ENCODE results near the gene ZNF609. TPM values are rescaled to one million over a fixed set of nuclear protein-coding genes. Genes with fewer than 3 reads are reported as not detected.

The ZNF609 gene
- total and polyA plus RNA-seq, 10 of the 15 experiments (the other 5 are each of a cell fraction or from before 2014, with no cell fraction given), result 5.1 to 35.3 (median 13.6) TPM

DNA sequence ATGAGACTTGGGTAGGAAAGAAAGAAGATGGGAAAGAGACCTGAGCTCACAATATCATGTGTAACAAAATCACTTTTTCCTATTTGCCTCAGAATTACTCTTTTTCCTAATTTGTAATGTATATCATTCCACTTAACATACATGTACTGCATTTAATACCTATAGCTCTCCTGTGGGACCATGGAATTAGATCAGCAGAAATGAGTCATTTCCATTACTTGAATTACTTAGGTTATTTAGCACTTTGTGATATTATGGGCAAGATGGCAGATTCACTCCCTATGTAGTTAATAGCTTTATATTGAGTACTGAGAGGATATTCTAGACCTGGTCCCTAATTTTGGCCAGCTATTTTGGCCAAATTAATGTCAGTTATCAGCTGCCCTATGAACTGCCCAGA lies 70.5 kb downstream of the ZNF609 start:
- Histone ChIP-seq H3K9me3 (replicated peaks; ENCODE audit: control insufficient read depth, insufficient read depth, low read length) (no peaks in the 10 kb centered on the region; the same call in 2 of the 3 replicates), H3K36me3 (ENCODE audit: control insufficient read depth in 2 of 2, insufficient read depth in 2 of 2, low read length in 1 of 2) (peaks cover 1 to 6% of the 10 kb centered on the region in 2 experiments; a peak in 3 of 4 replicates), H3K4me2 (ENCODE audit: control insufficient read depth, insufficient read depth) (no peak overlapping the region), H3K27me3 (replicated peaks in 1 of 2; ENCODE audit: control insufficient read depth in 2 of 2, insufficient read depth in 2 of 2, low read length in 1 of 2) (no peaks in the 10 kb centered on the region), H3K4me3 (no peak overlapping the region), H2AFZ (ENCODE audit: control insufficient read depth, low read depth, low read length) (no peak overlapping the region), H3K79me2 (ENCODE audit: control insufficient read depth, insufficient read depth, low read length) (peaks cover 83% of the 10 kb centered on the region), H3K4me1 (ENCODE audit: control insufficient read depth, insufficient read depth, low read length) (peaks cover 14% of the 10 kb centered on the region), H3K27ac (ENCODE audit: control insufficient read depth, insufficient read depth) (no peak overlapping the region), H3K9ac (ENCODE audit: control insufficient read depth, insufficient read depth, low read length) (no peak overlapping the region), H4K20me1 (ENCODE audit: control insufficient read depth, insufficient read depth) (no peaks in the 10 kb centered on the region)
- ChIA-PET POLR2A (interaction anchor here (0.6 to 2.7 kb wide), 6 partner anchors 17 to 370 kb away, joined by 3 to 12 read pairs (median 4); no protein-coding TSS in a partner anchor), RAD21 (ENCODE audit: unreplicated experiment) (interaction anchor here (0.7 to 1.5 kb wide), 6 partner anchors 10 to 103 kb away, joined by 3 to 9 read pairs (median 3); no protein-coding TSS in a partner anchor), SMC1A (ENCODE audit: uncharacterized antibody, unreplicated experiment) (interaction anchor here (0.8 to 3.3 kb wide), 14 partner anchors 9 to 122 kb away, joined by 3 to 13 read pairs (median 4); no protein-coding TSS in a partner anchor), CTCF (interaction anchor here (0.8 to 1.9 kb wide), 5 partner anchors 10 to 121 kb away, joined by 3 to 9 read pairs (median 4); no protein-coding TSS in a partner anchor)
- intact Hi-C loops (cut with micrococcal nuclease; ENCODE audit: unreplicated experiment) (no loop called here), in situ Hi-C loops (cut with MboI) (no loop called here)
- ATAC-seq, result no peak
- no TSS peak for BruUV-seq (replicated peaks)
- DNase-seq (ENCODE audit: low read depth, low spot score), result no peak
- no peak for FAIRE-seq
- TF ChIP-seq, protein P1, sequence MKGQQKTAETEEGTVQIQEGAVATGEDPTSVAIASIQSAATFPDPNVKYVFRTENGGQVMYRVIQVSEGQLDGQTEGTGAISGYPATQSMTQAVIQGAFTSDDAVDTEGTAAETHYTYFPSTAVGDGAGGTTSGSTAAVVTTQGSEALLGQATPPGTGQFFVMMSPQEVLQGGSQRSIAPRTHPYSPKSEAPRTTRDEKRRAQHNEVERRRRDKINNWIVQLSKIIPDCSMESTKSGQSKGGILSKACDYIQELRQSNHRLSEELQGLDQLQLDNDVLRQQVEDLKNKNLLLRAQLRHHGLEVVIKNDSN (IDR thresholded peaks at IDR 0.05; ENCODE audit: borderline replicate concordance, extremely low read length, insufficient read depth, low read depth, low read length), result no peak
- TF ChIP-seq, protein P2, sequence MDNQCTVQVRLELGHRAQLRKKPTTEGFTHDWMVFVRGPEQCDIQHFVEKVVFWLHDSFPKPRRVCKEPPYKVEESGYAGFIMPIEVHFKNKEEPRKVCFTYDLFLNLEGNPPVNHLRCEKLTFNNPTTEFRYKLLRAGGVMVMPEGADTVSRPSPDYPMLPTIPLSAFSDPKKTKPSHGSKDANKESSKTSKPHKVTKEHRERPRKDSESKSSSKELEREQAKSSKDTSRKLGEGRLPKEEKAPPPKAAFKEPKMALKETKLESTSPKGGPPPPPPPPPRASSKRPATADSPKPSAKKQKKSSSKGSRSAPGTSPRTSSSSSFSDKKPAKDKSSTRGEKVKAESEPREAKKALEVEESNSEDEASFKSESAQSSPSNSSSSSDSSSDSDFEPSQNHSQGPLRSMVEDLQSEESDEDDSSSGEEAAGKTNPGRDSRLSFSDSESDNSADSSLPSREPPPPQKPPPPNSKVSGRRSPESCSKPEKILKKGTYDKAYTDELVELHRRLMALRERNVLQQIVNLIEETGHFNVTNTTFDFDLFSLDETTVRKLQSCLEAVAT (IDR thresholded peaks at IDR 0.05), result no peak
- TF ChIP-seq RELA (IDR thresholded peaks at IDR 0.05; ENCODE audit: borderline replicate concordance, partially characterized antibody) (no peak), SREBF1 (IDR thresholded peaks at IDR 0.05; ENCODE audit: low read length) (no peak), SIN3A (IDR thresholded peaks at IDR 0.05; ENCODE audit: low read depth, low read length) (no peak), CHD2 (IDR thresholded peaks at IDR 0.05; ENCODE audit: borderline replicate concordance, low read depth, low read length) (no peak), MTA2 (IDR thresholded peaks at IDR 0.05; ENCODE audit: low read depth) (no peak), NFIC (IDR thresholded peaks at IDR 0.05; ENCODE audit: low read depth, low read length) (no peak), SP1 (IDR thresholded peaks at IDR 0.05; ENCODE audit: low read depth, low read length) (no peak)
- TF ChIP-seq, protein P3, sequence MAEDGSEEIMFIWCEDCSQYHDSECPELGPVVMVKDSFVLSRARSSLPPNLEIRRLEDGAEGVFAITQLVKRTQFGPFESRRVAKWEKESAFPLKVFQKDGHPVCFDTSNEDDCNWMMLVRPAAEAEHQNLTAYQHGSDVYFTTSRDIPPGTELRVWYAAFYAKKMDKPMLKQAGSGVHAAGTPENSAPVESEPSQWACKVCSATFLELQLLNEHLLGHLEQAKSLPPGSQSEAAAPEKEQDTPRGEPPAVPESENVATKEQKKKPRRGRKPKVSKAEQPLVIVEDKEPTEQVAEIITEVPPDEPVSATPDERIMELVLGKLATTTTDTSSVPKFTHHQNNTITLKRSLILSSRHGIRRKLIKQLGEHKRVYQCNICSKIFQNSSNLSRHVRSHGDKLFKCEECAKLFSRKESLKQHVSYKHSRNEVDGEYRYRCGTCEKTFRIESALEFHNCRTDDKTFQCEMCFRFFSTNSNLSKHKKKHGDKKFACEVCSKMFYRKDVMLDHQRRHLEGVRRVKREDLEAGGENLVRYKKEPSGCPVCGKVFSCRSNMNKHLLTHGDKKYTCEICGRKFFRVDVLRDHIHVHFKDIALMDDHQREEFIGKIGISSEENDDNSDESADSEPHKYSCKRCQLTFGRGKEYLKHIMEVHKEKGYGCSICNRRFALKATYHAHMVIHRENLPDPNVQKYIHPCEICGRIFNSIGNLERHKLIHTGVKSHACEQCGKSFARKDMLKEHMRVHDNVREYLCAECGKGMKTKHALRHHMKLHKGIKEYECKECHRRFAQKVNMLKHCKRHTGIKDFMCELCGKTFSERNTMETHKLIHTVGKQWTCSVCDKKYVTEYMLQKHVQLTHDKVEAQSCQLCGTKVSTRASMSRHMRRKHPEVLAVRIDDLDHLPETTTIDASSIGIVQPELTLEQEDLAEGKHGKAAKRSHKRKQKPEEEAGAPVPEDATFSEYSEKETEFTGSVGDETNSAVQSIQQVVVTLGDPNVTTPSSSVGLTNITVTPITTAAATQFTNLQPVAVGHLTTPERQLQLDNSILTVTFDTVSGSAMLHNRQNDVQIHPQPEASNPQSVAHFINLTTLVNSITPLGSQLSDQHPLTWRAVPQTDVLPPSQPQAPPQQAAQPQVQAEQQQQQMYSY (CRISPR knock-in tag; IDR thresholded peaks at IDR 0.05), result no peak
- TF ChIP-seq, protein P4, sequence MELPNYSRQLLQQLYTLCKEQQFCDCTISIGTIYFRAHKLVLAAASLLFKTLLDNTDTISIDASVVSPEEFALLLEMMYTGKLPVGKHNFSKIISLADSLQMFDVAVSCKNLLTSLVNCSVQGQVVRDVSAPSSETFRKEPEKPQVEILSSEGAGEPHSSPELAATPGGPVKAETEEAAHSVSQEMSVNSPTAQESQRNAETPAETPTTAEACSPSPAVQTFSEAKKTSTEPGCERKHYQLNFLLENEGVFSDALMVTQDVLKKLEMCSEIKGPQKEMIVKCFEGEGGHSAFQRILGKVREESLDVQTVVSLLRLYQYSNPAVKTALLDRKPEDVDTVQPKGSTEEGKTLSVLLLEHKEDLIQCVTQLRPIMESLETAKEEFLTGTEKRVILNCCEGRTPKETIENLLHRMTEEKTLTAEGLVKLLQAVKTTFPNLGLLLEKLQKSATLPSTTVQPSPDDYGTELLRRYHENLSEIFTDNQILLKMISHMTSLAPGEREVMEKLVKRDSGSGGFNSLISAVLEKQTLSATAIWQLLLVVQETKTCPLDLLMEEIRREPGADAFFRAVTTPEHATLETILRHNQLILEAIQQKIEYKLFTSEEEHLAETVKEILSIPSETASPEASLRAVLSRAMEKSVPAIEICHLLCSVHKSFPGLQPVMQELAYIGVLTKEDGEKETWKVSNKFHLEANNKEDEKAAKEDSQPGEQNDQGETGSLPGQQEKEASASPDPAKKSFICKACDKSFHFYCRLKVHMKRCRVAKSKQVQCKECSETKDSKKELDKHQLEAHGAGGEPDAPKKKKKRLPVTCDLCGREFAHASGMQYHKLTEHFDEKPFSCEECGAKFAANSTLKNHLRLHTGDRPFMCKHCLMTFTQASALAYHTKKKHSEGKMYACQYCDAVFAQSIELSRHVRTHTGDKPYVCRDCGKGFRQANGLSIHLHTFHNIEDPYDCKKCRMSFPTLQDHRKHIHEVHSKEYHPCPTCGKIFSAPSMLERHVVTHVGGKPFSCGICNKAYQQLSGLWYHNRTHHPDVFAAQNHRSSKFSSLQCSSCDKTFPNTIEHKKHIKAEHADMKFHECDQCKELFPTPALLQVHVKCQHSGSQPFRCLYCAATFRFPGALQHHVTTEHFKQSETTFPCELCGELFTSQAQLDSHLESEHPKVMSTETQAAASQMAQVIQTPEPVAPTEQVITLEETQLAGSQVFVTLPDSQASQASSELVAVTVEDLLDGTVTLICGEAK (IDR thresholded peaks at IDR 0.05; ENCODE audit: borderline replicate concordance), result no peak
